Right renal cortex interstitium (tissue), 3 donors: ENCODE measurements around the gene FZD1. TPM values are rescaled to one million over a fixed set of nuclear protein-coding genes. Genes with fewer than 3 reads are reported as not detected.

Source experiments
- DNase-seq, 3 donors: peaks; one replicate each; pipeline ENCODE4 v3.0.0-alpha.2; 2013; ENCODE audit warnings: low read depth in 3 of 3, low spot score in 2 of 3
- polyA plus RNA-seq, 3 donors: library from polyadenylated mRNA; unstranded; fragments of 120-200 nt; gene quantifications; one replicate each; pipeline ENCODE4 v1.2.1, GENCODE V29; 2013; ENCODE audit not compliant: insufficient read length in 3 of 3

FZD1 gene
- polyA plus RNA-seq, 3 donors = 56.4 to 60.4 (median 58.7) TPM

DNA sequence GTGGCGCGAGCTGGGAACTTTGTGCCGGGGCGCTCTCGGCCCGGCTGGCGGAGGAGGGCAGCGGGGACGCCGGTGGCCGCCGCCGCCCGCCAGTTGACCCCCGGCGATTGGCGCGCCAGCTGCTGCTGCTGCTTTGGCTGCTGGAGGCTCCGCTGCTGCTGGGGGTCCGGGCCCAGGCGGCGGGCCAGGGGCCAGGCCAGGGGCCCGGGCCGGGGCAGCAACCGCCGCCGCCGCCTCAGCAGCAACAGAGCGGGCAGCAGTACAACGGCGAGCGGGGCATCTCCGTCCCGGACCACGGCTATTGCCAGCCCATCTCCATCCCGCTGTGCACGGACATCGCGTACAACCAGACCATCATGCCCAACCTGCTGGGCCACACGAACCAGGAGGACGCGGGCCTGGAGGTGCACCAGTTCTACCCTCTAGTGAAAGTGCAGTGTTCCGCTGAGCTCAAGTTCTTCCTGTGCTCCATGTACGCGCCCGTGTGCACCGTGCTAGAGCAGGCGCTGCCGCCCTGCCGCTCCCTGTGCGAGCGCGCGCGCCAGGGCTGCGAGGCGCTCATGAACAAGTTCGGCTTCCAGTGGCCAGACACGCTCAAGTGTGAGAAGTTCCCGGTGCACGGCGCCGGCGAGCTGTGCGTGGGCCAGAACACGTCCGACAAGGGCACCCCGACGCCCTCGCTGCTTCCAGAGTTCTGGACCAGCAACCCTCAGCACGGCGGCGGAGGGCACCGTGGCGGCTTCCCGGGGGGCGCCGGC lies 870 bp downstream of the FZD1 start:
- DNase-seq = no peak

DNA sequence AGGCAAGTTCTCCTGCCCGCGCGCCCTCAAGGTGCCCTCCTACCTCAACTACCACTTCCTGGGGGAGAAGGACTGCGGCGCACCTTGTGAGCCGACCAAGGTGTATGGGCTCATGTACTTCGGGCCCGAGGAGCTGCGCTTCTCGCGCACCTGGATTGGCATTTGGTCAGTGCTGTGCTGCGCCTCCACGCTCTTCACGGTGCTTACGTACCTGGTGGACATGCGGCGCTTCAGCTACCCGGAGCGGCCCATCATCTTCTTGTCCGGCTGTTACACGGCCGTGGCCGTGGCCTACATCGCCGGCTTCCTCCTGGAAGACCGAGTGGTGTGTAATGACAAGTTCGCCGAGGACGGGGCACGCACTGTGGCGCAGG lies 1.4 kb downstream of the FZD1 start:
- no peak for DNase-seq

DNA sequence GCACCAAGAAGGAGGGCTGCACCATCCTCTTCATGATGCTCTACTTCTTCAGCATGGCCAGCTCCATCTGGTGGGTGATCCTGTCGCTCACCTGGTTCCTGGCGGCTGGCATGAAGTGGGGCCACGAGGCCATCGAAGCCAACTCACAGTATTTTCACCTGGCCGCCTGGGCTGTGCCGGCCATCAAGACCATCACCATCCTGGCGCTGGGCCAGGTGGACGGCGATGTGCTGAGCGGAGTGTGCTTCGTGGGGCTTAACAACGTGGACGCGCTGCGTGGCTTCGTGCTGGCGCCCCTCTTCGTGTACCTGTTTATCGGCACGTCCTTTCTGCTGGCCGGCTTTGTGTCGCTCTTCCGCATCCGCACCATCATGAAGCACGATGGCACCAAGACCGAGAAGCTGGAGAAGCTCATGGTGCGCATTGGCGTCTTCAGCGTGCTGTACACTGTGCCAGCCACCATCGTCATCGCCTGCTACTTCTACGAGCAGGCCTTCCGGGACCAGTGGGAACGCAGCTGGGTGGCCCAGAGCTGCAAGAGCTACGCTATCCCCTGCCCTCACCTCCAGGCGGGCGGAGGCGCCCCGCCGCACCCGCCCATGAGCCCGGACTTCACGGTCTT lies 1.9 kb downstream of the FZD1 start:
- no peak for DNase-seq

DNA sequence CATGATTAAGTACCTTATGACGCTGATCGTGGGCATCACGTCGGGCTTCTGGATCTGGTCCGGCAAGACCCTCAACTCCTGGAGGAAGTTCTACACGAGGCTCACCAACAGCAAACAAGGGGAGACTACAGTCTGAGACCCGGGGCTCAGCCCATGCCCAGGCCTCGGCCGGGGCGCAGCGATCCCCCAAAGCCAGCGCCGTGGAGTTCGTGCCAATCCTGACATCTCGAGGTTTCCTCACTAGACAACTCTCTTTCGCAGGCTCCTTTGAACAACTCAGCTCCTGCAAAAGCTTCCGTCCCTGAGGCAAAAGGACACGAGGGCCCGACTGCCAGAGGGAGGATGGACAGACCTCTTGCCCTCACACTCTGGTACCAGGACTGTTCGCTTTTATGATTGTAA lies 2.5 kb downstream of the FZD1 start:
- DNase-seq = no peak

DNA sequence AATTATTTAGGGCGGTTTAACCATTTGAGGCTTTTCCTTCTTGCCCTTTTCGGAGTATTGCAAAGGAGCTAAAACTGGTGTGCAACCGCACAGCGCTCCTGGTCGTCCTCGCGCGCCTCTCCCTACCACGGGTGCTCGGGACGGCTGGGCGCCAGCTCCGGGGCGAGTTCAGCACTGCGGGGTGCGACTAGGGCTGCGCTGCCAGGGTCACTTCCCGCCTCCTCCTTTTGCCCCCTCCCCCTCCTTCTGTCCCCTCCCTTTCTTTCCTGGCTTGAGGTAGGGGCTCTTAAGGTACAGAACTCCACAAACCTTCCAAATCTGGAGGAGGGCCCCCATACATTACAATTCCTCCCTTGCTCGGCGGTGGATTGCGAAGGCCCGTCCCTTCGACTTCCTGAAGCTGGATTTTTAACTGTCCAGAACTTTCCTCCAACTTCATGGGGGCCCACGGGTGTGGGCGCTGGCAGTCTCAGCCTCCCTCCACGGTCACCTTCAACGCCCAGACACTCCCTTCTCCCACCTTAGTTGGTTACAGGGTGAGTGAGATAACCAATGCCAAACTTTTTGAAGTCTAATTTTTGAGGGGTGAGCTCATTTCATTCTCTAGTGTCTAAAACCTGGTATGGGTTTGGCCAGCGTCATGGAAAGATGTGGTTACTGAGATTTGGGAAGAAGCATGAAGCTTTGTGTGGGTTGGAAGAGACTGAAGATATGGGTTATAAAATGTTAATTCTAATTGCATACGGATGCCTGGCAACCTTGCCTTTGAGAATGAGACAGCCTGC lies 3.1 kb downstream of the FZD1 start:
- no peak for DNase-seq

DNA sequence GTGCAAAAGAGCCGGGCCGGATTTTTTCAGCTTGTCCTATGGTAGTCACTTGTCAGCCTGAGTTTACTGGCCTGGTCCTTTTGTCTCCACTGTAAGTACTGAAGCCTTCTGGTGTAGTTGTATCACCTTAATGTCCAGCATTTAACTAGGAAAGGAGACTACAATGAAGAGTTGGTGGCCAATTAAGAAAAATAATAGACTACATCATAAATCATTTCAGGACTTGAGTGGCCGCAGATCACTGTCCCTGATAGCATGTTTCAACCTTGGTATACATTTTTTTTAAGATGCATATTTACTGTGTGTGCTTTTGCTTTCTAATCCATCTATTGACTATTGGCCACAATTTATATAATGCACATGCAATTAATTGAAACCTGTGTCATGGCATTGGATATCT lies 6.1 kb downstream of the FZD1 start:
- no peak for DNase-seq

DNA sequence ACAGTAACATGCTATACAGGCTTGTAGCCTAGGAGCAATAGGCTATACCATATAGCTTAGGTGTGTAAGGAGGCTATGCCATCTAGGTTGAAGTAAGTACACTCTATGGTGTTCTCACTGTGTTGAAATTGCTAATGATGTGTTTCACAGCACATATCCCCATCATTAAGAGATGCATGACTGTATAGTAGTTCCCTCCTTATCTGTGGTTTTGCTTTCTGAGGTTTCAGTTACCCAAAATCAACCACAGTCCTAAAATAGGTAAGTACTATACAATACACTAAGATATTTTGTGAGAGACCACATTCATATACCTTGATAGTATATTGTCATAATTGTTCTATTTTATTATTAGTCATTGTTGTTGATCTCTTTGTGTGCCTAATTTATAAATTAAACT lies 12.7 kb downstream of the FZD1 start:
- no peak for DNase-seq

DNA sequence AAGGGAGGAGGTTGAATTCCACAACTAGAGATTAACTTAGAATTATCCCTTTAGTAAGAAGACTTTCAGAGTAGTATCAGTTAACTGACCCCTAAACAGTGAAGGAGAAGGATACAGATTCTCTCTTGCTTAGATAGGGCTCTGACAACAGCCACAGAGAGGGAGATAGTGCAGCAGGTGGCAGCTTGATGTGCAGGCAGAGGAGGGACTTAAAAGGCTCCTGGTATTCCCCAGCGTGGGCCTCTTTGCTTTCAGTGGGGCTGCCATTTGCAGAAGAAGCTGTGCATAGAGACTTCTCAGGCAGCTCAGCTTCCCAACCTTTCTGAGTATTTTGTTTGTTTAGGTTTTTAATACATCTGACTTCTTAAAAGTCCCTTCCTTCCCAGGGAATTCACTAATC lies 16.0 kb downstream of the FZD1 start:
- no peak for DNase-seq

DNA sequence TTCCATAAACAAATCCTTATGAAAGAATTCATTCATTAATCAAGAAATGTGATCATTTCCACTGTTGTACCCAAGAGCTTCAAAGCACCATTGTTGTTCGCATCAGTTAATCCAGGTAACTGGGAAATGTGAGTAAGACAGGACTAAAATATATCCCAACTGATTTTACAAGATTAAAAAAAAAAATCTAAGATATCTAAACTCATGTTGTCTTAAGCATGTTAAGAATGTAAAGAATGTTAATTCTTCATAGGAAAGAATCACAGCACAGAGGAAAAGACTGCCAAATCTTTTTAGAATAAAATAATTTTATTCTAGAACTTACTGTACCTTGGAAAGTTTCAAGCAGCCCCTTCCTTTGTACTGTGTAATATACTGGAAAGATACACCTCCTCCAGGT lies 16.4 kb downstream of the FZD1 start:
- no peak for DNase-seq

DNA sequence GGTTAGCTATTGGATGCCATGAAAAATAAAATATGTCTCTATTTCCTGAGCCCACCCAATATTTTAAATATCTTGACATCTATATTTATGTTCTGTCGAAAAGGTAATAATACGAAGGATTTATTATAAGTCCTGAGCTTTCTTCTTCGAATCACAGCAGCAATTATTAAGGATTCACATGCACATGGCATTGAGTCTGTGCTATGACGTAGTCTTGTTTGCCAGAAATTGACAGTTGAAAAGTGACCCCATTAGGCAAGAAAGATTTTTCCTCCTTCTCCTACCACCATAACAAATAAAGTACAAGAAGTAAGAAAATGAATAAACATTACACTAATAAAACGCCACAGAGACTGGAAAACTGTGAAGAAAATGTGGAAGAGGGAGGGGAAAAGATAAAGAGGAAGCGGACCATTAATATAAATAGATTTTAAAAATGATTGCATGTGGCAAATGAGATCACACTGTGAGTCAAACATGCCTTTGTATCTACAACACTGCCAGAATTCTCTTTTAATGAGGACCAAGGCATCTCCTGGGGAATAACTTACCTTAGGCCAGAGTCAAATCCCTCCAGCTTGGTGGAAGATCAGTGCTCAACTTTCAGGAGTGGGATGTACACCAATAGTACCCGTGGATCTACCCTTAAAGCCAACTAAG lies 21.6 kb downstream of the FZD1 start:
- no peak for DNase-seq

DNA sequence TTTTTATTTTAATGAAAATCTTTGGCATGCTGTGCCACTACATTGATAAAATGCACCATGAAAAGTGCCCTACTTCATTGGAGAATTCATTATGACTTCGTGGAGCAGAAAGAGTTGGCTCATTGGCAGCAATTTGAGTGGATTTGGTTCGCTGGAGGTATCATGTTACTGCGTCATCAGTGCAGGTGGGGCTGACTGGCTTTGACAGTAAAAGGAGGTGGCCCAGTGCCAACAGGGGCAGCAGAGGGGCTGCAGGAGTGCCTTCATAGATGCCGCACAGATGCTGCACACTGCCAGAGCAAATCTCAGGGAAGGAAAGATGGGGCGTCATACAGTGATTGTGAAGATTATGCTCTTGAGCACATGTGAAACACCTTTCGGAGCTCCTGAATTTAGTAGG lies 22.2 kb downstream of the FZD1 start:
- DNase-seq = no peak

DNA sequence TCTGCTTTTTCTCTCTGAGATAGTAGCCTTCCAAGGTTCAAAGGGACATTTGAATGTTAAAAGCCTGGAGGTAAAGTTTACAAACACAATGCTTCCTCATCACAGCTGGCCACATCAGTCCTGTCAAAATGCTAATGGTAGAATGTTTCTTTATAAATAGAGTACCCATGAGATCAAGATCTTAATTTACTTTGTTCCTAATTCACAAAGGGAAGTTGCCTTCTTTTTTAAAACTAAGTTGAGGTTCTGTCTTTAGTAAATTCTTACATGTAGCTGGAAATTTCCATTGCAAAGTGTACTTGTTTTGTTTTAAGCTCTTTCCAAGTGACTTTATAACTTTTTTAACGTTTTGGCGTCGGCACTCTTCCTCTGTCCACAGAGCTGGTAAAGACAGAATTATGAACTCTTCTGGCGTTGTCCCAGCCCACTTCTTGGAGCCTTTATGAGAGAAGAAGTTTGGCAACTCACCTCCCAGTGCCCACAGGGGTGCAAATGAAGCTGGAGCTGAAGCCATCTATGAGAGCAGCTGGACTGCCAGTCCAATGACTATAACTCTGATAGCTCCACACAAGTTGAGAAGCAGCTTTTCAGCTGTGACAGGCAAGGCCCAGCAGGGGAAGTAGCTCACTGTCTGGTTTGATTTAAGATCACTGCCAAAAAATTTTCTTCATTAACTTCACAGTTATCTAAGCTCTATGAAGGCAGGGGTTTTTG lies 23.3 kb downstream of the FZD1 start:
- DNase-seq = no peak

DNA sequence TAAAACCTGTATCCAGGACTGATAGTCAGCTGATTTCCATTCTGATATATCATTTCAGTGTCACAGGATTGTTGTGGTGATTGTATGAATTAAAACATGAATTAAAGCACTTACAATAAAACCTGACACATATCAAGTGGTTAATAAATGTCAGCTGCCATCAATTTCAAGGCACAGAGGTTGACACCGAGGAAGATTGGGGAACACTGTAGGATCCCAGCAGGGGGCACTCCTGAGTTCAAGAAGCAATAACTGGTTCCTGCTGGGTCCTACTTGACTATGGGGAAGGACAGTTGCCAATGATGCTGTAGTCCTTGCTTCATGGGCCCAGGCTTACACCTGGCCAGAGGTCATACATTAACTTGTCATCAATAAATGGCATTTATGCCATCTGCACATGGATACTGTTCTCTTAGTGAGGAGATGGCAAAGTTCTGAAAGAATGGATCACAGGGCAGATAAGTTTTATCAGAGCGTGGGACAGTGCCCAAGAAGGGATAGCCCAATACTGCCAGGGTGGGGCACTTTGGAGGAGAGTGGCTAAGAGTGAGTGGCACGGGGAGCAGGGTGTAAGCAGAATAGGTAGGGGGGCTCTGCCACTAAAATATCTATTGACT lies 24.1 kb downstream of the FZD1 start:
- DNase-seq = no peak

DNA sequence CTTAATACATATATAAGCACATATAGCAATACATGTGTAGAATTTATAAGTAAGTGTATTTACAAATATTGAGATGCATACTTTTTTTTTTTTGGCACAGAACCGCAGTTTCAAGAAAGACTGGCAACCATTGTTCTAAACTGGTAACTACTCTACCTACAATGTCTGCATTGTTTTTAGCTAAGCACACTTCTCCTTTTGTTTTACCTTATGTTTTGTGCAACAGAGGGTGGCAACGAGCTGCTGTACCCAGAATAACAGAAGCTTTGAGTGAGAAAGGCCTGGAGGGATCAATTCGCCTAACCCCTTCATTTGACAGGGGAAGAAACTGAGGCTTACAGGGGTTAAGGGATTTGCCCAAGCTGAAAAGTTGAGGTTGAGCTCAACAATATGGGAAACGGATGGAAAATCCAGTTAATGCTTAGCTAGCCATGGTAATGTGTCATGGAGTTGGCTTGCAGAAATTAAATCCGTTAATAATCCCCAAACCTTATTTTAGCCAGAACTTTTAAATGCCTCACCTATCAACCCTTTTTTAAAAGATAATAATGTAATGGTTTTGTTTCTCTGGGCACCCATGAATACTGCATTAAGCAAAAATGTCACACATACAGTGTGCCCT lies 25.5 kb downstream of the FZD1 start:
- DNase-seq = no peak

DNA sequence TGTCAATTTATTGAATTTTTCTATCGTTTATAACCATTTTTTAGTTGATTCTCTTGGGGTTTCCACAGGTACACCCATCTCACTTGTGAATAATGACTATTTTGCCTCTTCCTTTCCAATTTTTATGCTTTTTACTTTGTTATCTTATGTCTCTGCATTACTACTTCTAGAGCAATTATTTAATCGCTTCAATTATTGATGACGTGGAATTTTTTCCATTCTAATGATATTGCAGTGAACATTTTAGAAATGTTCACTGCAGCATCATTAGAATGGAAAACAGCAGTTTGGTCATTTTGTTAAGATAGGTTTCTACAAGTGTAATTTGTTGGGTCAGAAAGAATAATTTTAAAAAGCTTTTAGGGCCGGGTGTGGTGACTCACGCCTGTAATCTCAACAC lies 27.1 kb downstream of the FZD1 start:
- no peak for DNase-seq

DNA sequence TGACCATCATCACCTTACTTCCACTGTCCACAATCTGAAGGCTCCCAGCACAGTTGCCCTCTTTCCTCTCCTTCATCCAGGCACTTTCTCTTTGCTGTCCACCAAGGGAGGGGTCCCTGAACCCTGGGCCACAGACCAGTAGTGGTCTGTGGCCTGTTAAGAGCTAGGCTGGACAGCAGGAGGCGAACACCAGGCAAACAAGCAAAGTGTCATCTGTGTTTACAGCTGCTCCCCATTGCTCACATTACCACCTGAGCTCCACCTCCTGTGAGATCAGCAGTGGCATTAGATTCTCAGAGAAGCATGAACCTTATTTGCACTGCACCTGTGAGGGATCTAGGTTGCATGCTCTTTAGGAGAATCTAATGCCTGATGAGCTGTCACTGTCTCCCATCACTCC lies 27.7 kb downstream of the FZD1 start:
- DNase-seq = no peak

DNA sequence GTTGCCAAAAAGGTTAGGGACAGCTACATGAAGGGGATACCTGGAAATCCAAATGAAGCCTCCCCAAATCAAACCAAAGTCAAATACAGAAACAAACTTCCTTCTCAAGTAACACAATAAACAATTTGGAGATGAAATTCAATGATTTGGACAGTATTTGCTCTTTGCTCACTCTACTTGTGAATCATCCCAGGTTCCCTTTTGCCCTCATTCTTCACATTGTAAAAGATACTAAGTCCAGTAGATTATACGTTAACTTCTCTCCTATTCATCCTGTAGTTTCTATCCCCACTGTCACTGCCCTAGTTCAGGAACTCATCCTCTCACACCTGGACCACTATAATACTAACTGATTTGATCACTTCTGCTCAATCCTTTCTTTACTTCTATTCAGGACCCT lies 28.3 kb downstream of the FZD1 start:
- no peak for DNase-seq

DNA sequence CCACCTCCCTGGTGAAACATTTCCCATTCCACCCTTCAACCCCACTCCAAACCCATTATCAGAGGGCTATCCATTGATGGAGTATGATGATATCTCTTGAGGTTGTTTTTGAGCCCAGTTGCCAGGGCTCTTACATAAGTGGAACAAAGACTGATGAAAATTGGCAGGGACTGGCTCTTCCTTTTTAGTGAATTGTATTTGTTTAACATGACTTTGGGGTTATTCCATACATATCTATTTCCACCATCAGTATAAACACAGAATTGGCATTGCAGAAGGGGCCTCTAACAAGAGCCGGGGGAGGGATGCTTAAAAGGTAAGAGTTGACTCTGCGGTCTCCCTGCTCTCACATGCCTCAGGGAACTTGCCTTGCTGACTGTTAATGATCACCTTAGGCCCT lies 28.9 kb downstream of the FZD1 start:
- DNase-seq = no peak

DNA sequence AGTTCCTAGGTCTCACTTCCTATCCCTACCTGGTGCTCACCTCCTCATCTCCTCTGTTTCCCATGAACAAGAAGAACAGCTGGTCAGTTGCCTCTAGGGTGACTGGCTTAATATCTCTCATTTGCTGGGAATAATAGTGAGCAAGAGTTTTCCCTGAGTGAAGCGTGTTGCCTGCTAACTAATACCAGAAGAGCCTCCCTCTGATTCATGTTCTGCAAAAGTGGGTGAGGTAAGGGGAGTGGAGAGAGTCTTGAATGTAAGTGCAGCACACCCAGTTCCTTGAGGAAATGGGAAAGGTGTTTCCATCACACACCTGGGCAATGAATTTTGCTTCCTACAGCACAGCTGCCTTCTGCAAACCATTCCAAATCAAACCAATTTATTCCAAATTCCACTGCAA lies 29.6 kb downstream of the FZD1 start:
- no peak for DNase-seq

DNA sequence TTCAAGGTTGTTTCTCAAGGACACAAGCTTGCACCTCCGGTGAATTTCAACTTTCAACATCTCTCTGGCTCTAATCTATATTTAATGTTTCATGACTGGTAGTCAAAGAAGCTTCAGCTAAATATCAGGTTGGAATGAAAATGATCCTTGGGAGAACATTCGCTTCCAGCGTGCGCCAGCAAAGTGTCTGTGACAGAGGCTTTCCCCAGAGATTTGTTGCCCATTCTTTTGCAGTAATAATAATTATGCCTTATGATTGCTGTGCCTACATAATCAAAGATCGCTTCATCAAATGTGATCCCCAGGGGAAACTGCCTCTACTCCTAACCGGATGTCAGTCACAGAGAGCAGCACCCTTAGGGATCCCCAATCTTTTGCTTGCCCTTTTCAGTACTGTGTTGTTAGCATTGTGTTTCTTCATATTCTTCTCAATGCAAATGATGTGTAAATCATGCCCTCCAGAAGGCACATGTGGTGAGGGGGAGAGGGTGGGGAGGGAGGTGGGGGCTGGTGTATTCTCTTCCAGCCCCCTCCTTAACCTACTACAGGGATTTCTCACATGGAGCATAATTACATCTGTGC lies 30.5 kb downstream of the FZD1 start:
- DNase-seq = no peak
